ENCODE measurements around the gene NEO1.

Gene NEO1

GRCh38 chr15:73142802-73143762, 90.8 kb downstream of the NEO1 start:
- TF ChIP-seq SPI1 (IDR thresholded peaks at IDR 0.05; ENCODE audit: low read depth, low read length) (peak; percentile 37; the same call in 1 of the 2 replicates), POLR2A (IDR thresholded peaks at IDR 0.05; ENCODE audit: low read depth, low read length) (no peak)
- FAIRE-seq (no peak), DNase-seq (ENCODE audit: insufficient read length, low spot score) (no peak)

- TF ChIP-seq TAF1 (IDR thresholded peaks at IDR 0.05; ENCODE audit: low read depth, low read length) = no peak
- no peak for TF ChIP-seq POLR2A (IDR thresholded peaks at IDR 0.05; ENCODE audit: low read depth, low read length)
- no peak for TF ChIP-seq POLR2AphosphoS5 (IDR thresholded peaks at IDR 0.05; ENCODE audit: low read depth, low read length)
- TF ChIP-seq PAX5 (IDR thresholded peaks at IDR 0.05; ENCODE audit: insufficient read depth, low read length, severe bottlenecking) = no peak
- TF ChIP-seq POU2F2 (IDR thresholded peaks at IDR 0.05; ENCODE audit: low read depth, low read length) = no peak
- no peak for TF ChIP-seq SPI1 (IDR thresholded peaks at IDR 0.05; ENCODE audit: low read depth, low read length)
- DNase-seq (ENCODE audit: insufficient read length, low spot score) (no peak), FAIRE-seq (no peak)
Observed at GRCh38 chr15:73143763-73144155, 91.5 kb downstream of the NEO1 start.

GRCh38 chr15:73146419-73146818, 94.2 kb downstream of the NEO1 start:
- FAIRE-seq (no peak), DNase-seq (ENCODE audit: insufficient read length, low spot score) (no peak)
- TF ChIP-seq TAF1 (IDR thresholded peaks at IDR 0.05; ENCODE audit: low read depth, low read length) = no peak
- TF ChIP-seq POLR2AphosphoS5 (IDR thresholded peaks at IDR 0.05; ENCODE audit: low read depth, low read length) = no peak
- TF ChIP-seq POU2F2 (IDR thresholded peaks at IDR 0.05; ENCODE audit: low read depth, low read length) = no peak
- TF ChIP-seq PAX5 (IDR thresholded peaks at IDR 0.05; ENCODE audit: insufficient read depth, low read length, severe bottlenecking) = no peak
- no peak for TF ChIP-seq SPI1 (IDR thresholded peaks at IDR 0.05; ENCODE audit: low read depth, low read length)
- TF ChIP-seq POLR2A (IDR thresholded peaks at IDR 0.05; ENCODE audit: low read depth, low read length) = no peak

- FAIRE-seq (no peak), DNase-seq (ENCODE audit: insufficient read length, low spot score) (no peak)
- no peak for TF ChIP-seq POLR2A (IDR thresholded peaks at IDR 0.05; ENCODE audit: low read depth, low read length)
- TF ChIP-seq SPI1 (IDR thresholded peaks at IDR 0.05; ENCODE audit: low read depth, low read length) = no peak
- TF ChIP-seq TAF1 (IDR thresholded peaks at IDR 0.05; ENCODE audit: low read depth, low read length) = no peak
- TF ChIP-seq POLR2AphosphoS5 (IDR thresholded peaks at IDR 0.05; ENCODE audit: low read depth, low read length) = no peak
- no peak for TF ChIP-seq PAX5 (IDR thresholded peaks at IDR 0.05; ENCODE audit: insufficient read depth, low read length, severe bottlenecking)
- no peak for TF ChIP-seq POU2F2 (IDR thresholded peaks at IDR 0.05; ENCODE audit: low read depth, low read length)
Observed at GRCh38 chr15:73150831-73151230, 98.6 kb downstream of the NEO1 start.

GRCh38 chr15:73153024-73153423, 100.8 kb downstream of the NEO1 start:
- no peak for DNase-seq (ENCODE audit: insufficient read length, low spot score)
- TF ChIP-seq TAF1 (IDR thresholded peaks at IDR 0.05; ENCODE audit: low read depth, low read length) = no peak
- TF ChIP-seq POLR2AphosphoS5 (IDR thresholded peaks at IDR 0.05; ENCODE audit: low read depth, low read length) = no peak
- no peak for TF ChIP-seq PAX5 (IDR thresholded peaks at IDR 0.05; ENCODE audit: insufficient read depth, low read length, severe bottlenecking)
- TF ChIP-seq POLR2A (IDR thresholded peaks at IDR 0.05; ENCODE audit: low read depth, low read length) = no peak
- TF ChIP-seq SPI1 (IDR thresholded peaks at IDR 0.05; ENCODE audit: low read depth, low read length) = no peak
- no peak for TF ChIP-seq POU2F2 (IDR thresholded peaks at IDR 0.05; ENCODE audit: low read depth, low read length)
- no peak for FAIRE-seq

GRCh38 chr15:73153447-73153846, 101.2 kb downstream of the NEO1 start:
- DNase-seq (ENCODE audit: insufficient read length, low spot score) (no peak), FAIRE-seq (no peak)
- TF ChIP-seq TAF1 (IDR thresholded peaks at IDR 0.05; ENCODE audit: low read depth, low read length) (no peak), POU2F2 (IDR thresholded peaks at IDR 0.05; ENCODE audit: low read depth, low read length) (no peak)

GRCh38 chr15:73156431-73157191, 104.3 kb downstream of the NEO1 start:
- FAIRE-seq (no peak), DNase-seq (ENCODE audit: insufficient read length, low spot score) (no peak)
- TF ChIP-seq POU2F2 (IDR thresholded peaks at IDR 0.05; ENCODE audit: low read depth, low read length) (no peak), POLR2AphosphoS5 (IDR thresholded peaks at IDR 0.05; ENCODE audit: low read depth, low read length) (no peak), PAX5 (IDR thresholded peaks at IDR 0.05; ENCODE audit: insufficient read depth, low read length, severe bottlenecking) (no peak), TAF1 (IDR thresholded peaks at IDR 0.05; ENCODE audit: low read depth, low read length) (no peak), SPI1 (IDR thresholded peaks at IDR 0.05; ENCODE audit: low read depth, low read length) (no peak), POLR2A (IDR thresholded peaks at IDR 0.05; ENCODE audit: low read depth, low read length) (no peak)

- TF ChIP-seq POLR2A (IDR thresholded peaks at IDR 0.05; ENCODE audit: low read depth, low read length) (no peak), POLR2AphosphoS5 (IDR thresholded peaks at IDR 0.05; ENCODE audit: low read depth, low read length) (no peak), SPI1 (IDR thresholded peaks at IDR 0.05; ENCODE audit: low read depth, low read length) (no peak), POU2F2 (IDR thresholded peaks at IDR 0.05; ENCODE audit: low read depth, low read length) (no peak), PAX5 (IDR thresholded peaks at IDR 0.05; ENCODE audit: insufficient read depth, low read length, severe bottlenecking) (no peak)
- DNase-seq (ENCODE audit: insufficient read length, low spot score) = no peak
- FAIRE-seq = no peak
Observed at GRCh38 chr15:73161546-73161945, 109.3 kb downstream of the NEO1 start.

- FAIRE-seq = no peak
- no peak for TF ChIP-seq TAF1 (IDR thresholded peaks at IDR 0.05; ENCODE audit: low read depth, low read length)
- no peak for TF ChIP-seq POLR2A (IDR thresholded peaks at IDR 0.05; ENCODE audit: low read depth, low read length)
- no peak for TF ChIP-seq PAX5 (IDR thresholded peaks at IDR 0.05; ENCODE audit: insufficient read depth, low read length, severe bottlenecking)
- no peak for TF ChIP-seq SPI1 (IDR thresholded peaks at IDR 0.05; ENCODE audit: low read depth, low read length)
- no peak for TF ChIP-seq POLR2AphosphoS5 (IDR thresholded peaks at IDR 0.05; ENCODE audit: low read depth, low read length)
- no peak for TF ChIP-seq POU2F2 (IDR thresholded peaks at IDR 0.05; ENCODE audit: low read depth, low read length)
- no peak for DNase-seq (ENCODE audit: insufficient read length, low spot score)
Observed at GRCh38 chr15:73165435-73165834, 113.2 kb downstream of the NEO1 start.
